HepG2 (cell line): ENCODE measurements around the gene RAI14. TPM values are rescaled to one million over a fixed set of nuclear protein-coding genes. Genes with fewer than 3 reads are reported as not detected.

Source experiments
- ATAC-seq: fragments of 200-7000 bp; cut with Tn5 transposase; 3 replicates; pipeline ENCODE4 v1.9.1; 2020; ENCODE audit warnings: mild to moderate bottlenecking, moderate library complexity
- BruUV-seq: library from RNA; stranded (reverse); fragments of 400-500 nt; replicated peaks from 2 replicates; lab custom pipeline; 2021; lab: Mats Ljungman, UMichigan
- CTCF ChIA-PET: fragments of 300-600 bp; formaldehyde crosslinking; extraction: SDS; loops from one replicate; lab custom pipeline; 2021; ENCODE audit warnings: low total read pairs, inconsistent platforms, low intra/inter-chr PET ratio; lab: Yijun Ruan, JAX
- POLR2A ChIA-PET: fragments of 350-600 bp; sonication (Branson Sonifier 250); formaldehyde crosslinking; loops from one replicate; lab custom pipeline; 2020; ENCODE audit warnings: antibody characterized with exemption, inconsistent platforms; lab: Yijun Ruan, JAX
- DNase-seq: peaks from one replicate; pipeline ENCODE4 v3.0.0-alpha.2; 2015; ENCODE audit warnings: low spot score
- FAIRE-seq: peaks from 3 replicates; lab custom pipeline; 2011; peaks lifted over from hg19 to GRCh38; lab: Jason Lieb, UNC
- H2AFZ ChIP-seq: one replicate; pipeline ENCODE4 v1.6.1; 2011; ENCODE audit warnings: low read length, inconsistent platforms
- H3K27ac ChIP-seq: fragments of 300-600 bp; 3 replicates; pipeline ENCODE4 v1.8.0; 2011; ENCODE audit warnings: mixed run types, mild to moderate bottlenecking, mixed read lengths, low read length, inconsistent platforms; ENCODE audit not compliant: insufficient read depth; ENCODE audit errors: extremely low read length
- H3K27me3 ChIP-seq, 2 experiments: fragments of 200-600 bp in 1 of 2; 2 replicates in 1 of 2; 3 replicates in 1 of 2; pipeline versions ENCODE4 v1.6.0 to v1.8.0; 2011; ENCODE audit warnings: low read length in 2 of 2, mild to moderate bottlenecking in 2 of 2, moderate library complexity in 2 of 2, inconsistent platforms in 1 of 2; ENCODE audit not compliant: insufficient read depth in 2 of 2, control insufficient read depth in 1 of 2
- H3K36me3 ChIP-seq, 2 experiments: fragments of 200-600 bp in 1 of 2; replicated peaks in 1 of 2; 2 replicates in 1 of 2; 3 replicates in 1 of 2; pipeline versions ENCODE4 v1.5.1 to v1.8.0; 2011; ENCODE audit warnings: low read length in 2 of 2, inconsistent platforms in 1 of 2; ENCODE audit not compliant: insufficient read depth in 2 of 2, control insufficient read depth in 1 of 2
- H3K4me1 ChIP-seq: 2 replicates; pipeline ENCODE4 v1.5.1; 2012; ENCODE audit warnings: low read length, inconsistent platforms; ENCODE audit not compliant: insufficient read depth
- H3K4me2 ChIP-seq: 2 replicates; pipeline ENCODE4 v1.6.0; 2011; ENCODE audit warnings: low read depth, low read length, inconsistent platforms
- H3K4me3 ChIP-seq, 3 experiments: fragments of 200-600 bp in 1 of 3; sonication (generic), shearing (Covaris generic) in 1 of 3; replicated peaks in 1 of 3; 2 replicates each; pipeline ENCODE4 v1.5.1; 2011 to 2016; ENCODE audit warnings: low read length in 3 of 3, inconsistent platforms in 2 of 3, low read depth in 2 of 3, mild to moderate bottlenecking in 2 of 3, control low read depth in 1 of 3, mixed read lengths in 1 of 3; ENCODE audit not compliant: insufficient read depth in 1 of 3
- H3K79me2 ChIP-seq: one replicate; pipeline ENCODE4 v1.6.1; 2011; ENCODE audit warnings: low read length, inconsistent platforms; ENCODE audit not compliant: insufficient read depth
- H3K9ac ChIP-seq: 2 replicates; pipeline ENCODE4 v1.6.0; 2011; ENCODE audit warnings: mild to moderate bottlenecking, low read depth, low read length, inconsistent platforms; ENCODE audit not compliant: insufficient read depth
- H3K9me3 ChIP-seq: 2 replicates; pipeline ENCODE4 v1.5.1; 2012; ENCODE audit warnings: mild to moderate bottlenecking, low read length
- H4K20me1 ChIP-seq: 2 replicates; pipeline ENCODE4 v1.6.0; 2011; ENCODE audit warnings: inconsistent platforms, mild to moderate bottlenecking, low read length, moderate library complexity; ENCODE audit not compliant: insufficient read depth
- WGBS: methylation state at CpG from one replicate; pipeline ENCODE4 v1.1.6; 2017; ENCODE audit warnings: low lambda C conversion rate; 5-methylcytosine and 5-hydroxymethylcytosine counted together
- in situ Hi-C: cut with HindIII; loops from 2 replicates; pipeline ENCODE4 v1.10.0; 2017; ENCODE audit warnings: low pct_unique_long_range_greater_than_20kb; ENCODE audit not compliant: extremely low pct_ligation_motif_present
- intact Hi-C: fragments of 100-400 bp; cut with micrococcal nuclease; formaldehyde crosslinking; loops from one replicate; pipeline ENCODE4 v1.10.0; 2022; ENCODE audit not compliant: unreplicated experiment
- polyA plus RNA-seq, 8 experiments: library from polyadenylated mRNA; depleted of rRNA in 3 of 8; stranded (reverse) in 7 of 8; unstranded in 1 of 8; fragments of >200 nt; fragmentation: Illumina TruSeq in 4 of 8; extraction: Trizol in 4 of 8; gene quantifications; 2 replicates each; pipeline versions ENCODE4 v1.2.1 to v1.2.3, GENCODE V29; 2011 to 2016; ENCODE audit warnings: low read depth in 4 of 8, missing spikeins in 1 of 8, mixed read lengths in 1 of 8; ENCODE audit not compliant: insufficient read depth in 1 of 8
- total RNA-seq, 5 experiments: library from RNA; depleted of rRNA; stranded (reverse); fragments of >200 nt; fragmentation: Illumina TruSeq; extraction: Trizol; gene quantifications; 2 replicates each; pipeline ENCODE4 v1.2.3, GENCODE V29; 2016; ENCODE audit warnings: low read depth in 1 of 5
- TF ChIP-seq, protein P1 (sequence below): sonication (generic); formaldehyde crosslinking; conservative IDR thresholded peaks from 2 replicates; pipeline ENCODE4 v1.4.0; 2020; ENCODE audit warnings: missing genetic modification reagents
- TF ChIP-seq, protein P2 (sequence below): sonication (generic); formaldehyde crosslinking; IDR thresholded peaks from 2 replicates; pipeline ENCODE4 v1.4.0; 2020; ENCODE audit warnings: missing genetic modification reagents, mild to moderate bottlenecking, borderline replicate concordance

RAI14 gene
- total and polyA plus RNA-seq, 2 of the 13 experiments (the other 11 are each of a cell fraction or from before 2014, with no cell fraction given), result 12.6 to 18.2 TPM

DNA sequence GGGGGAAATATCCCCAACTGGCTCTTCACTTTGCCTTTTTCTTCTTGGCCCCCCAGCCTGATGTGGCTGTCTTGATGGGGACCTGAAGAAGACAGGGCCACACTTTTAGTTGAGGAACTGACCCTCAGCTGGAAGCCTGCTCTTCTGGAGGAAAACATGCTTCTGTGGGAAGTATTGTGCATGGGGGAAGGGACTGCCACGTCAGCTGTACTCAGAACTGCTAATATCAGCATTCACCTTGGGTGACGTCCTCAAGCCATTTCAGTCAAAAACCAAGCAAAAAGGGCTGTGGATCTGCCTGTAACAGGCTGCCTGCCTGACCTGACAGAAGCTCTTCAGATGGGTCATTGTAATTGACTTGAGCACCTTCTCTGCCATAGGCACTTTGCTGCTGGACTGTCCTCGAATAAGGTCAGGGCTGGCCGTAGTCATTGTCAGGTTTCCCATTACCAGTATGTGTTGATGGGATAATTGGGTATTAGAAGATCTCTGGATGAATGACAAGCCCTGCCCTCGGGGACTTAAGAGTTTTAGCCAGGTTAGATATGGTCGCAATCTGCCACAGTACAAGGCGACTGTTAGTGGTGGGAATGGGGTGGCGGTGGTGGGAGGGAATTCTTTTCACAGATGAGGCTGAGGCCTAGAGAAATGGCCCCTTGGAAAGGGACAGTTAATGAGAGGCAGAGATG is 10.4 kb downstream of the RAI14 start (continued):
- TF ChIP-seq, protein P1, sequence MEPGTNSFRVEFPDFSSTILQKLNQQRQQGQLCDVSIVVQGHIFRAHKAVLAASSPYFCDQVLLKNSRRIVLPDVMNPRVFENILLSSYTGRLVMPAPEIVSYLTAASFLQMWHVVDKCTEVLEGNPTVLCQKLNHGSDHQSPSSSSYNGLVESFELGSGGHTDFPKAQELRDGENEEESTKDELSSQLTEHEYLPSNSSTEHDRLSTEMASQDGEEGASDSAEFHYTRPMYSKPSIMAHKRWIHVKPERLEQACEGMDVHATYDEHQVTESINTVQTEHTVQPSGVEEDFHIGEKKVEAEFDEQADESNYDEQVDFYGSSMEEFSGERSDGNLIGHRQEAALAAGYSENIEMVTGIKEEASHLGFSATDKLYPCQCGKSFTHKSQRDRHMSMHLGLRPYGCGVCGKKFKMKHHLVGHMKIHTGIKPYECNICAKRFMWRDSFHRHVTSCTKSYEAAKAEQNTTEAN (CRISPR knock-in tag), result no peak

DNA sequence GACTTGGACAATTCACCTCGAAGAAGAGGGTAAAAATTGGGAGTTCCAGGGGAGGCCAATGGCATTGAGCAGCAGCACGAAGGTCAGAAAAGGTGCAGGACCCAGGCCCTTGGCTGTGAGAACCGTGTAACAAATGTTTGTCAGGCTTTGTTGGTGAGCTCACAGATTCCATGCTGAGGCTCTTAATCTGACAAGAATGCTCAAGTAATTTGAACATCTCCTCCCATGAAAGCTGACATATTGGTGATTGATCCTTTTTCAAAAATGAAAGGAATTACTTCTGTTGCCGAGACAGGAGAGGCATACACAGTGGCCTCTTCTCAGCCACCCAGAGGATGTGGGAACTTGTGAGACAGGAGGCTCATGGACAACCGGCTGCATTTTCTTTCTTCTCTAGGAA is 11.6 kb downstream of the RAI14 start:
- TF ChIP-seq, protein P2, sequence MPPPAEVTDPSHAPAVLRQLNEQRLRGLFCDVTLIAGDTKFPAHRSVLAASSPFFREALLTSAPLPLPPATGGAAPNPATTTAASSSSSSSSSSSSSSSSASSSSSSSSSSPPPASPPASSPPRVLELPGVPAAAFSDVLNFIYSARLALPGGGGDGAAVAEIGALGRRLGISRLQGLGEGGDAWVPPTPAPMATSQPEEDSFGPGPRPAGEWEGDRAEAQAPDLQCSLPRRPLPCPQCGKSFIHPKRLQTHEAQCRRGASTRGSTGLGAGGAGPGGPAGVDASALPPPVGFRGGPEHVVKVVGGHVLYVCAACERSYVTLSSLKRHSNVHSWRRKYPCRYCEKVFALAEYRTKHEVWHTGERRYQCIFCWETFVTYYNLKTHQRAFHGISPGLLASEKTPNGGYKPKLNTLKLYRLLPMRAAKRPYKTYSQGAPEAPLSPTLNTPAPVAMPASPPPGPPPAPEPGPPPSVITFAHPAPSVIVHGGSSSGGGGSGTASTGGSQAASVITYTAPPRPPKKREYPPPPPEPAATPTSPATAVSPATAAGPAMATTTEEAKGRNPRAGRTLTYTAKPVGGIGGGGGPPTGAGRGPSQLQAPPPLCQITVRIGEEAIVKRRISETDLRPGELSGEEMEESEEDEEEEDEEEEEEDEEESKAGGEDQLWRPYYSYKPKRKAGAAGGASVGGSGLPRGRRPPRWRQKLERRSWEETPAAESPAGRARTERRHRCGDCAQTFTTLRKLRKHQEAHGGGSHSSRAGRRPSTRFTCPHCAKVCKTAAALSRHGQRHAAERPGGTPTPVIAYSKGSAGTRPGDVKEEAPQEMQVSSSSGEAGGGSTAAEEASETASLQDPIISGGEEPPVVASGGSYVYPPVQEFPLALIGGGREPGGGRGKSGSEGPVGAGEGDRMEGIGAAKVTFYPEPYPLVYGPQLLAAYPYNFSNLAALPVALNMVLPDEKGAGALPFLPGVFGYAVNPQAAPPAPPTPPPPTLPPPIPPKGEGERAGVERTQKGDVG (CRISPR knock-in tag), result no peak
- 91% methylated on average over 5 of the region's 5 CpGs for WGBS
- FAIRE-seq (no peak), ATAC-seq (no peak), DNase-seq (no peak)
- no TSS peak for BruUV-seq
- POLR2A ChIA-PET, result no interaction called here
- Histone ChIP-seq H2AFZ (no peak overlapping the region), H3K9me3 (no peaks in the 10 kb centered on the region), H3K4me3 (no peak overlapping the region), H3K4me2 (no peak overlapping the region), H4K20me1 (no peaks in the 10 kb centered on the region), H3K79me2 (peaks cover 10% of the 10 kb centered on the region), H3K27me3 (no peaks in the 10 kb centered on the region), H3K27ac (no peak overlapping the region), H3K9ac (no peak overlapping the region), H3K36me3 (no peaks in the 10 kb centered on the region), H3K4me1 (no peaks in the 10 kb centered on the region)
- in situ Hi-C loops, result no loop called here
- CTCF ChIA-PET, result no interaction called here
- intact Hi-C loops, result no loop called here
